ENCODE results near the gene PLEK2.

GRCh38 chr14:67456732-67457131, 44.8 kb upstream of the PLEK2 start:
- TF ChIP-seq POLR2AphosphoS5 (IDR thresholded peaks at IDR 0.05; ENCODE audit: borderline replicate concordance, low read depth, low read length) (no peak), EZH2 (IDR thresholded peaks at IDR 0.05) (no peak)
